ENCODE data around the gene ZKSCAN3. TPM values are rescaled to one million over a fixed set of nuclear protein-coding genes. Genes with fewer than 3 reads are reported as not detected.

Gene ZKSCAN3
- total RNA-seq, 4 donors from 2014 or later, result 3.1 to 6.0 (median 4.5) TPM

Other genes with a start within 250 kb of the ZKSCAN3 start
- gene ZSCAN16, start 225.3 kb upstream of the ZKSCAN3 start, total RNA-seq, result 1 to 10 TPM; 2.4 to 7.6 (median 4.2) TPM
- gene ZKSCAN8, start 208.1 kb upstream of the ZKSCAN3 start, total RNA-seq, result 10 to 100 TPM in 3 of 4 donors, 1 to 10 TPM in 1; 7.6 to 23.0 (median 14.2) TPM
- gene ZSCAN9, start 124.7 kb upstream of the ZKSCAN3 start, total RNA-seq, result 10 to 100 TPM in 1 of 4 donors, 1 to 10 TPM in 3; 3.6 to 12.5 (median 7.6) TPM
- 1 to 10 TPM; 1.2 to 5.0 (median 3.0) TPM for gene ZKSCAN4, start 97.7 kb upstream of the ZKSCAN3 start, total RNA-seq
- gene NKAPL, start 90.7 kb upstream of the ZKSCAN3 start, total RNA-seq, result under 1 TPM in 2 of 4 donors, not detected in 2; 0.47 to 0.78 TPM
- gene ZSCAN26, start 82.8 kb upstream of the ZKSCAN3 start, total RNA-seq, result 10 to 100 TPM in 2 of 4 donors, 1 to 10 TPM in 2; 4.9 to 23.3 (median 11.4) TPM
- gene PGBD1, start 68.4 kb upstream of the ZKSCAN3 start, total RNA-seq, result 1 to 10 TPM in 2 of 4 donors, under 1 TPM in 2; 0.64 to 2.3 (median 1.2) TPM
- 10 to 100 TPM in 3 of 4 donors, 1 to 10 TPM in 1; 2.8 to 11.3 (median 10.7) TPM for gene ZSCAN31, start 13.8 kb upstream of the ZKSCAN3 start, total RNA-seq
- gene ZSCAN12, start 49.8 kb downstream of the ZKSCAN3 start, total RNA-seq, result 1 to 10 TPM; 1.2 to 3.2 (median 2.3) TPM
- 1 to 10 TPM in 2 of 4 donors, under 1 TPM in 1, not detected in 1; 0.68 to 5.9 (median 4.8) TPM for gene ZSCAN23, start 93.5 kb downstream of the ZKSCAN3 start, total RNA-seq
- gene GPX6, start 165.8 kb downstream of the ZKSCAN3 start, total RNA-seq, result not detected
- gene GPX5, start 175.9 kb downstream of the ZKSCAN3 start, total RNA-seq, result not detected

All from suprapubic skin (tissue), 4 donors.